Activated naive CD4-positive, alpha-beta T cell treated with anti-CD3 and anti-CD28 coated beads, Interleukin-2, amount 10 ng/mL, durations not matched to agents 7 days and 5 days (primary cell): ENCODE measurements around the gene INO80.
"Not testable (repeated sequence)": the region's sequence is repeated elsewhere in the genome, so short reads cannot be mapped to it uniquely, and the experiment has no call there.

Experiments
- CTCF ChIA-PET: fragments of 350-600 bp; sonication (Branson Sonifier 250); formaldehyde crosslinking; loops from one replicate; lab custom pipeline; 2021; ENCODE audit warnings: antibody characterized with exemption; lab: Charles Lee
- DNase-seq: peaks from one replicate; pipeline ENCODE4 v3.0.0-alpha.2; 2020
- H3K27ac Mint-ChIP-seq: one replicate; pipeline ENCODE4 v1.8.0; 2021; ENCODE audit warnings: mild to moderate bottlenecking, moderate library complexity, mixed read lengths
- H3K27me3 Mint-ChIP-seq: one replicate; pipeline ENCODE4 v1.8.0; 2021; ENCODE audit warnings: mild to moderate bottlenecking, mixed read lengths
- H3K36me3 Mint-ChIP-seq: one replicate; pipeline ENCODE4 v1.8.0; 2021; ENCODE audit warnings: mixed read lengths
- H3K4me1 Mint-ChIP-seq: one replicate; pipeline ENCODE4 v1.8.0; 2021; ENCODE audit warnings: mixed read lengths
- H3K4me3 Mint-ChIP-seq: one replicate; pipeline ENCODE4 v1.8.0; 2021; ENCODE audit warnings: mild to moderate bottlenecking, moderate library complexity, mixed read lengths
- H3K9me3 Mint-ChIP-seq: one replicate; pipeline ENCODE4 v1.8.0; 2021; ENCODE audit warnings: mixed read lengths

INO80 gene, protein sequence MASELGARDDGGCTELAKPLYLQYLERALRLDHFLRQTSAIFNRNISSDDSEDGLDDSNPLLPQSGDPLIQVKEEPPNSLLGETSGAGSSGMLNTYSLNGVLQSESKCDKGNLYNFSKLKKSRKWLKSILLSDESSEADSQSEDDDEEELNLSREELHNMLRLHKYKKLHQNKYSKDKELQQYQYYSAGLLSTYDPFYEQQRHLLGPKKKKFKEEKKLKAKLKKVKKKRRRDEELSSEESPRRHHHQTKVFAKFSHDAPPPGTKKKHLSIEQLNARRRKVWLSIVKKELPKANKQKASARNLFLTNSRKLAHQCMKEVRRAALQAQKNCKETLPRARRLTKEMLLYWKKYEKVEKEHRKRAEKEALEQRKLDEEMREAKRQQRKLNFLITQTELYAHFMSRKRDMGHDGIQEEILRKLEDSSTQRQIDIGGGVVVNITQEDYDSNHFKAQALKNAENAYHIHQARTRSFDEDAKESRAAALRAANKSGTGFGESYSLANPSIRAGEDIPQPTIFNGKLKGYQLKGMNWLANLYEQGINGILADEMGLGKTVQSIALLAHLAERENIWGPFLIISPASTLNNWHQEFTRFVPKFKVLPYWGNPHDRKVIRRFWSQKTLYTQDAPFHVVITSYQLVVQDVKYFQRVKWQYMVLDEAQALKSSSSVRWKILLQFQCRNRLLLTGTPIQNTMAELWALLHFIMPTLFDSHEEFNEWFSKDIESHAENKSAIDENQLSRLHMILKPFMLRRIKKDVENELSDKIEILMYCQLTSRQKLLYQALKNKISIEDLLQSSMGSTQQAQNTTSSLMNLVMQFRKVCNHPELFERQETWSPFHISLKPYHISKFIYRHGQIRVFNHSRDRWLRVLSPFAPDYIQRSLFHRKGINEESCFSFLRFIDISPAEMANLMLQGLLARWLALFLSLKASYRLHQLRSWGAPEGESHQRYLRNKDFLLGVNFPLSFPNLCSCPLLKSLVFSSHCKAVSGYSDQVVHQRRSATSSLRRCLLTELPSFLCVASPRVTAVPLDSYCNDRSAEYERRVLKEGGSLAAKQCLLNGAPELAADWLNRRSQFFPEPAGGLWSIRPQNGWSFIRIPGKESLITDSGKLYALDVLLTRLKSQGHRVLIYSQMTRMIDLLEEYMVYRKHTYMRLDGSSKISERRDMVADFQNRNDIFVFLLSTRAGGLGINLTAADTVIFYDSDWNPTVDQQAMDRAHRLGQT (N-terminal part only)

DNA sequence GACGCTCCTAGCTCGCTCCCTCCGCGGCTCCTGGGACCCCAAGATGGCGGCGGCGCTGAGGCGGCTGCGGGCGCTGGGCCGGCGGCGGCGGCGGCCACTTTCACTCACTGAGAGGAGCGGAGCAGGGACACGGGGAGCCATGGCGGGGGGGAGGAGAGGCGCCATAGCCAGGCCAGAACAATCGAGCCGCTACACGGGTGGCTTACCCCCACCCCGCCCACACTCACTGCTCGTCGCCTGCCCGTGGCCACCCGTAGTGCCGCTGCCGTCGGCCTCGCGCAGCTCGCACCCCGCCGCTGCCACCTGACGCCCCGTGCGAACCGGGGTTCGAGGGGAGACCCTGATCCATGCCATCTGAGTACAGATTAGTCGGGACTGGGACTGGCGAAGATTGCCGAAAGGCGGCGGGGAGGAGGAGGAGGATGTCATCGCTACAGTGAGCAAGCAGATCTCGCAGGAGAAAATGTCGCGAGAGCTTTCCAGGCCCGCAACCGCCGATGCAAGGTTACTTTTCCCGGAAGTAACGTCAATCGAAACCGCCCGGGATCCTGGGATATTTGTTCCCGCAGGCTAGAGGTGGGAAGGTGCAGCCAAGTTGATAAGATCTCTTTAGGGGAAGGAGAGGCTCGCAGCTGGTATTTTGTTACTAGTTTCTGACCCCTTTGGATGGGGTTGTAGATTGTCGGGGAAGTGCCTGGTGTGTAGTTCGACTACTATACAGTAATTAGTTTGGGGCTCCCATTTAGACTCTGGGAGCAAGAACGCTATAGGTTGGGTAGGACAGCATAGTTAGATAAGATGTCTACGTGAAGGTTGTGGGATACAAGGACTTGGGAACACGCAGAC lies at the start of gene INO80:
Gene INO80, minus strand, starts transcription at position 165 of the 846 bp plus-strand sequence. CDS start 19,970 bp downstream, outside the sequence.
- peak within 1 kb of the TSS; percentile 88 for H3K4me3 Mint-ChIP-seq
- H3K36me3 Mint-ChIP-seq = peaks cover 9% of the 10 kb centered on the region
- H3K27ac Mint-ChIP-seq = peak within 1 kb of the TSS; percentile 98
- CTCF ChIA-PET = interaction anchor here (1.2 kb wide), 1 partner anchor 70 kb away, joined by 3 read pairs; no protein-coding TSS in a partner anchor
- H3K4me1 Mint-ChIP-seq = peaks cover 30% of the 10 kb centered on the region
- peak; percentile 99 for DNase-seq
- no peaks in the 10 kb centered on the region for H3K9me3 Mint-ChIP-seq
- no peaks in the 10 kb centered on the region for H3K27me3 Mint-ChIP-seq

DNA sequence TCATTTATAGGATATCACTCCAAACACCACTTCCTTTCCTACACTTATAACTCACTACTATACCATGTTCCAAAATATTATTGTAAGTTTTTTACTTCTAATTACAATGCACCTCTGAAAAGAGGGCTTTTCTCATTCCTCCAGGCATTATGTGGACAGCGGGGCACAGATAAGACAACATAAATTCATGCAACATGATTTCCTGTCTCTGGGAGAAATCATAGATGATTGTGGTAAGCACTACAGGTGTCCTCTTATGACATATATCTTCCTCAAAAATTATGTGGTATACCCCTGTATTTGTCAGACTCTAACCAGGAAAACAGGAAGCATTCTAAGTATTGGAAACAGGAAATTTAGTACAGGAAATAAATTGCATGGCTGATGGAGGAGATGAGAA lies 45.7 kb upstream of the INO80 start:
- Mint-ChIP-seq H3K4me1 (peaks cover 15% of the 10 kb centered on the region), H3K4me3 (no peak overlapping the region), H3K36me3 (no peaks in the 10 kb centered on the region), H3K9me3 (no peaks in the 10 kb centered on the region), H3K27me3 (peaks cover 18% of the 10 kb centered on the region), H3K27ac (no peak overlapping the region)
- CTCF ChIA-PET = no interaction called here
- DNase-seq = no peak

DNA sequence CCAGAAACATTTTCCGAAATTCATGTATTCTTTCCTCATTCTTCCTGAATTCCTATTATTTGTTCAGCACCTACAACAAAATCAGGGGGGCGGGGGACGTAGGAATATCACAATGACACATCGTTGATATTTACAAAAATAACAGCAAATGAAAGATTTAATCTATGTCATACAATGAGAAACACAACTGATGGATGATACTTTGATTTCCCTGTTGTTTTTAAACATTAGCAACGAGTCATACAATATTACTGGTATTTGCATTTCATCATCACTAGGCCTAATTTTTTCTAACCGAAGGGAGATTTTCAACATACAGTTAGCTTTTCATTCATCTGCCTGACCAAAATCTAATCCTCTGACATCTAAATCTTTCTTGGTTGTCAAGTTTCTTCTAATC lies 45.3 kb upstream of the INO80 start:
- H3K4me1 Mint-ChIP-seq = peaks cover 15% of the 10 kb centered on the region
- no peak overlapping the region for H3K27ac Mint-ChIP-seq
- H3K9me3 Mint-ChIP-seq = no peaks in the 10 kb centered on the region
- H3K4me3 Mint-ChIP-seq = no peak overlapping the region
- CTCF ChIA-PET = no interaction called here
- peaks cover 14% of the 10 kb centered on the region for H3K27me3 Mint-ChIP-seq
- H3K36me3 Mint-ChIP-seq = no peaks in the 10 kb centered on the region
- DNase-seq = no peak

DNA sequence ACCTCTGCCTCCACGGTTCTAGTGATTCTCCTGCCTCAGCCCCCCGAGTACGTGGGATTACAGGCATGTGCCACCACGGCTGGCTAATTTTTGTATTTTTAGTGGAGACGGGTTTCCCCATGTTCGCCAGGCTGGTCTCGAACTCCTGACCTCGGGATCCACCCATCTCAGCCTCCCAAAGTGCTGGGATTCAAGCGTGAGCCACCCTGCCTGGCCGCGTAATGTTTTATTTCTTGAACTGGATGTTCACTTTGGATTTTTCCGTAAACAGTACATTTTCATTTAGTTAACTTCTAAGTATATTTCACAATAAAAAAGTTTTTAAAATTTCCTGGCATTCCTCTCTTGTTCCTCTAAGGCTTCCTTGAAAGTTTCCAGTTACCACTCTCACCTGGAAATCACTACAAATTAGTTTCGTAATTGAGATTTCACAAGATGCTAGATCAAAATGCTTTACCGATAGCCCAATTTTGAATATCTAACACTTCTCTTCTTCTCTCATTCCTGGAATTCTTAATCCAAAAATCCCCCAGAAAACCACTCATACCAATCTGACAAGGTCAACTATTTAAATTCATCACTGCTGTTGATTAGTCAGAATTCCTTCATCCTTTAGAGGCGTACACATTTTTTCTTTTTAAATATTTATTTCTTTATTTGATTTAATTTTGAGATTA lies 44.7 kb upstream of the INO80 start:
- CTCF ChIA-PET = no interaction called here
- no peaks in the 10 kb centered on the region for H3K36me3 Mint-ChIP-seq
- no peak overlapping the region for H3K4me3 Mint-ChIP-seq
- no peaks in the 10 kb centered on the region for H3K9me3 Mint-ChIP-seq
- DNase-seq = no peak
- H3K4me1 Mint-ChIP-seq = peaks cover 15% of the 10 kb centered on the region
- H3K27ac Mint-ChIP-seq = no peak overlapping the region
- H3K27me3 Mint-ChIP-seq = peaks cover 12% of the 10 kb centered on the region

DNA sequence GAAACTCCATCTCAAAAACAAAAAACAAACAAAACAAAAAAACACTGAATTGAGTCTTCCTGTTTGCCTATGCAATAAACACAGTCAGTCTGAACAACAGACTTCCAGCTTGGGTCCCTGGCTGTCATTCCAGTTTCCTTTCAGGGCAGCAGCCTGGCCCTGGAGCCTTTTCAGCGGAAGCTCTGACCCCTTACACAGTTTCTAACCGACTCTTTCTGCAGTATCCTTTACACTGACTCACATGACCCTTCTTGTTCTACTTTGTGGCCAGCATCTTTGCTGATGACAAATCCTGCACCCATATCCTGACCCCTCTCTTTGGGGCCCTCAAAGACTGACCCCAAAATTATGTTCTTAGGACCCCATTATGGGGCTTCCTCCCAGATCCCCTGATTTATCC lies 38.3 kb upstream of the INO80 start:
- H3K36me3 Mint-ChIP-seq = no peaks in the 10 kb centered on the region
- CTCF ChIA-PET = interaction anchor here (2.1 kb wide), 1 partner anchor 31 kb away, joined by 5 read pairs; no protein-coding TSS in a partner anchor
- H3K4me3 Mint-ChIP-seq = no peak overlapping the region
- DNase-seq = no peak
- peaks cover 8% of the 10 kb centered on the region for H3K27me3 Mint-ChIP-seq
- peaks cover 25% of the 10 kb centered on the region for H3K4me1 Mint-ChIP-seq
- no peak overlapping the region for H3K27ac Mint-ChIP-seq
- H3K9me3 Mint-ChIP-seq = peaks cover 2% of the 10 kb centered on the region

DNA sequence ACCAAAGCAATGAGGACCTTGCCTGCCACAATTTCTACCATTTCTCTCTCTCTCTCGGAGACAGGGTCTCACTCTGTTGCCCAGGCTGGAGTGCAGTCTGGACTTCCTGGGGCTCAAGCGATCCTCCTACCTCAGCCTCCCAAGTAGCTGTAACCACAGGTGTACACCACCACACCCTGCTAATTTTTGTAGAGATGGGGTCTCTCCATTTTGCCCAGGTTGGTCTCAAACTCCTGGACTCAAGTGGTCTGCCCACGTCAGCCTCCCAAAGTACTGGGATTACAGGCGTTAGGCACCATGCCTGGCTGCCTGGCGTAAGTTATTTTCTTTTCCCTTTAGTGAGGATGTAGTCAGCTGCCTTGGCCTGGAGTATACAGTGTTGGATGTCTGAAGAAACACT lies 37.7 kb upstream of the INO80 start:
- peaks cover 3% of the 10 kb centered on the region for H3K27me3 Mint-ChIP-seq
- H3K27ac Mint-ChIP-seq = no peak overlapping the region
- H3K9me3 Mint-ChIP-seq = peaks cover 2% of the 10 kb centered on the region
- peaks cover 28% of the 10 kb centered on the region for H3K4me1 Mint-ChIP-seq
- no peak for DNase-seq
- CTCF ChIA-PET = interaction anchor here (2.1 kb wide), 1 partner anchor 32 kb away, joined by 5 read pairs; no protein-coding TSS in a partner anchor
- no peak overlapping the region for H3K4me3 Mint-ChIP-seq
- H3K36me3 Mint-ChIP-seq = no peaks in the 10 kb centered on the region

DNA sequence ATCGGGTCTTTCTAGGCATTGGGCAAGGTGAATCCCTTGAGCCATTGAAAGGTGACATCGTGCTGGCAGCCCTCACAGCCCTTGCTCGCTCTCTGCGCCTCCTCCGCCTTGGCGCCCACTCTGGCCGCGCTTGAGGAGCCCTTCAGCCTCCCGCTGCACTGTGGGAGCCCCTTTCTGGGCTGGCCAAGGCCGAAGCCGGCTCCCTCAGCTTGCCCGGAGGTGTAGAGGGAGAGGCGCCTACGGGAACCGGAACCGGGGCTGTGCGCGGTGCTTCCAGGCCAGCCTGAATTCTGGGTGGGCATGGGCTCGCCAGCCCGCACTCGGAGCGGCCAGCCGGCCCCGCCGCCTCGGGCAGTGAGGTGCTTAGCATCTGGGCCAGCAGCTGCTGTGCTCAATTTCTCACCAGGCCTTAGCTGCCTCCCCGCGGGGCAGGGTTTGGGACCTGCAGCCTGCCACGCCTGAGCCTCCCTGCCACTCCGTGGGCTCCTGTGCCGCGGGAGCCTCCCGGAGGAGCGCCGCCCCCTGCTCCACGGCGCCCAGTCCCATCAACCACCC lies 35.4 kb upstream of the INO80 start:
- no peak for DNase-seq
- CTCF ChIA-PET = interaction anchor here (1.2 kb wide), 1 partner anchor 117 kb away, joined by 3 read pairs; no protein-coding TSS in a partner anchor
- Mint-ChIP-seq H3K36me3 (no peaks in the 10 kb centered on the region), H3K9me3 (peaks cover 2% of the 10 kb centered on the region), H3K27ac (peak overlapping the region; percentile 85), H3K4me1 (peaks cover 28% of the 10 kb centered on the region), H3K27me3 (peaks cover 3% of the 10 kb centered on the region), H3K4me3 (no peak overlapping the region)

DNA sequence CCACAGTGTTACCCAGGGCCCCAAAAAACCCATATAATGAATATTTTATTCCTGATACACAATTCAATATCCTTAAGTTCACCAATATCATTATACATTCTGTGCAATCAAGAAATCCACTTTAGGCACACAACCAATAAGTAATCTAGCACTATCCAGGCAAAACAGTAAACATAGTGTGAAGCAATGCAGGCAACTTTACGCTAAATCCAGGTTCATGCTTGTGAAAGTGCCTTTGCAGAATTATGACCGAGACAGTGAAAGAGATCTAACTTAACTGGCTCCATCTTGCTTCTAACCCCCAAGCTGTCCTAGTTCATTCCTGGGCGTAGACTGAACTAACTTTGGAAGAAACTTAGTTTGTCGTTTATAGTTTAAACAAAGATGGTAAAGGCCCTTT lies 34.2 kb upstream of the INO80 start:
- H3K4me3 Mint-ChIP-seq = no peak overlapping the region
- DNase-seq = no peak
- H3K27ac Mint-ChIP-seq = peak overlapping the region; percentile 85
- CTCF ChIA-PET = interaction anchor here (1.2 kb wide), 1 partner anchor 116 kb away, joined by 3 read pairs; no protein-coding TSS in a partner anchor
- H3K4me1 Mint-ChIP-seq = peaks cover 28% of the 10 kb centered on the region
- H3K9me3 Mint-ChIP-seq = peaks cover 2% of the 10 kb centered on the region
- peaks cover 3% of the 10 kb centered on the region for H3K27me3 Mint-ChIP-seq
- no peaks in the 10 kb centered on the region for H3K36me3 Mint-ChIP-seq

DNA sequence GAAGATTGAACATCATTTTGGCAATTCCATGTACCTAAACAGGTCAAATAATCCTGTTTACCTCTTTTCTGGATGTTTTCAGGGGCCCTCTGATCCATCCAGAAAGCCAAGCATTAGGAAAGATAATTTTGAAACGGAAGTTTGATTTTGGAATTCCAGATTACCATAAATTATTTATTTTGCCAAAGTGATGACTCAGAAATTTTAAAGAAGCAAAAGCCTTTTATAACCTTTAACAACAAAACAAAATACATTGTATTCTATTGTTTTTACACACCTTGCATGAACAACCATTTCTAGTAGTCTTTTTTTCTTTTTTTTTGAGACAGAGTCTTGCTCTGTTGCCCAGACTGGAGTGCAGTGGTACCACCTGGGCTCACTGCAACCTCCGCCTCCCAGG lies 32.0 kb upstream of the INO80 start:
- DNase-seq = no peak
- Mint-ChIP-seq H3K36me3 (no peaks in the 10 kb centered on the region), H3K27me3 (no peaks in the 10 kb centered on the region), H3K9me3 (peaks cover 2% of the 10 kb centered on the region), H3K27ac (no peak overlapping the region), H3K4me1 (peaks cover 24% of the 10 kb centered on the region), H3K4me3 (no peak overlapping the region)
- CTCF ChIA-PET = no interaction called here

DNA sequence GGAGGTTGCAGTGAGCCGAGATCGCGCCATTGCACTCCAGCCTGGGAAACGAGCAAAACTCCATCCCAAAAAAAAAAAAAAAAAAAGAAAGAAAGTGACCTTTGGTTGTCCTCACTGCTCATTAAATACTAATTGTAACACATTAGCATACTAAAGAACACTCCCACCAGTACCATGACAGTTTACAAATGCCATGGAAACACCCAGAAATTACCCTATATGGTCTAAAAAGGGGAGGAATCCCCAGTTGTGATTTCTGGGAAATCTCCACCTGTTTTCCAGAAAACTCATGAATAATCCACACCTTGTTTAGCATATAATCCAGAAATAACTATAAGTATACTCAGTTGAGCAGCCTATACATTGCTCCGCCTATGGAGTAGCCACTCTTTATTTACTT lies 23.5 kb upstream of the INO80 start:
- Mint-ChIP-seq H3K4me3 (no peak overlapping the region), H3K9me3 (no peaks in the 10 kb centered on the region), H3K36me3 (no peaks in the 10 kb centered on the region), H3K4me1 (peaks cover 2% of the 10 kb centered on the region), H3K27me3 (no peaks in the 10 kb centered on the region), H3K27ac (no peak overlapping the region)
- DNase-seq = no peak
- CTCF ChIA-PET = no interaction called here

DNA sequence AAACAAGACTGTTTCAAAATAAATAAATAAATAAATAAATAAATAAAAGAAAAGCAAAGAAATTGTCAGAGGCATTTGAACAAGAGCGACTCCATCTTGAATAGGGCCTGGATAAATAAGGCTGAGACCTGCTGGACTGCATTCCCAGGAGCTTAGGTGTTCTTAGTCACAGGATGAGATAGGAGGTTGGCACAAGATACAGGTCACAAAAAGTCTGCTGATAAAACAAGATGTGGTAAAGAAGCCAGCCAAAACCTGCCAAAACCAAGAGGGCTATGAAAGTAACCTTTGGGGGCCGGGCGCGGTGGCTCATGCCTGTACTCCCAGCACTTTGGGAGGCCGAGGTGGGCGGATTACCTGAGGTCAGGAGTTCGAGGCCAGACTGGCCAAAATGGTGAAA lies 23.0 kb upstream of the INO80 start:
- H3K4me1 Mint-ChIP-seq, DNase-seq, H3K4me3 Mint-ChIP-seq, H3K36me3 Mint-ChIP-seq, H3K27me3 Mint-ChIP-seq, H3K9me3 Mint-ChIP-seq, H3K27ac Mint-ChIP-seq, CTCF ChIA-PET: not testable (repeated sequence)

DNA sequence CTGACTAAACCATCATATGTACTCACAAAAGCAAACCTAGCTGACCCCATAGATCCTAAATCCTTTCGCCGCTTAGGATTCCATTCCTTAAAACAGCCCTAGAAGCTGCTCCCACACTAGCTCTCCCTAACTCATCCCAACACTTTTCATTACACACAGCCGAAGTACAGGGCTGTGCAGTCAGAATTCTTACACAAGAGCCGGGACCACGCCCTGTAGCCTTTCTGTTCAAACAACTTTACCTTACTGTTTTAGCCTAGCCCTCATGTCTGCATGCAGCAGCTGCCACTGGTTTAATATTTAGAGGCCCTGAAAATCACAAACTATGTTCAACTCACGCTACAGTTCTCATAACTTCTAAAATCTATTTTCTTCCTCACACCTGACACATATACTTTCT lies 19.5 kb upstream of the INO80 start:
- H3K4me3 Mint-ChIP-seq, CTCF ChIA-PET, H3K27ac Mint-ChIP-seq, H3K4me1 Mint-ChIP-seq, H3K9me3 Mint-ChIP-seq, DNase-seq, H3K36me3 Mint-ChIP-seq: not testable (repeated sequence)
- peaks cover 15% of the 10 kb centered on the region for H3K27me3 Mint-ChIP-seq
